HL-60 (cell line): ENCODE data around the gene SLC7A1.

Experiments used
- DNase-seq, 2 experiments: peaks; one replicate each; pipeline ENCODE4 v3.0.0-alpha.2; 2010 to 2020; ENCODE audit warnings: low read depth in 1 of 2, low spot score in 1 of 2
- H3K27ac ChIP-seq: fragments of 250-450 bp; sonication (Bioruptor Pico); replicated peaks from 2 replicates; pipeline ENCODE4 v1.5.1; 2020; ENCODE audit warnings: mild to moderate bottlenecking, moderate library complexity
- H3K27me3 ChIP-seq: fragments of 250-450 bp; sonication (Bioruptor Pico); 2 replicates; pipeline ENCODE4 v1.5.1; 2021; ENCODE audit warnings: mild to moderate bottlenecking, moderate library complexity; ENCODE audit not compliant: insufficient read depth, poor library complexity, severe bottlenecking
- H3K4me3 ChIP-seq: replicated peaks from 2 replicates; pipeline ENCODE4 v1.5.1; 2011; ENCODE audit warnings: mild to moderate bottlenecking, control low read depth, low read length; ENCODE audit not compliant: insufficient read depth
- GABPA ChIP-seq: IDR thresholded peaks from 2 replicates; pipeline ENCODE4 v1.6.1; 2012; ENCODE audit warnings: low read depth
- POLR2AphosphoS5 ChIP-seq: IDR thresholded peaks from 2 replicates; pipeline ENCODE4 v1.6.1; 2012; ENCODE audit warnings: low read depth
- SPI1 ChIP-seq: IDR thresholded peaks from 2 replicates; pipeline ENCODE4 v1.6.1; 2012; ENCODE audit warnings: low read depth, mild to moderate bottlenecking, borderline replicate concordance
- TF ChIP-seq, protein P1 (sequence below): IDR thresholded peaks from one replicate; pipeline ENCODE4 v1.5.1; 2011; ENCODE audit warnings: low read length, control low read depth, inconsistent platforms; ENCODE audit not compliant: insufficient read depth
- TF ChIP-seq, protein P2 (sequence below): IDR thresholded peaks from 2 replicates; pipeline ENCODE4 v1.6.1; 2012; ENCODE audit warnings: low read depth; ENCODE audit not compliant: insufficient replicate concordance

The SLC7A1 gene

DNA sequence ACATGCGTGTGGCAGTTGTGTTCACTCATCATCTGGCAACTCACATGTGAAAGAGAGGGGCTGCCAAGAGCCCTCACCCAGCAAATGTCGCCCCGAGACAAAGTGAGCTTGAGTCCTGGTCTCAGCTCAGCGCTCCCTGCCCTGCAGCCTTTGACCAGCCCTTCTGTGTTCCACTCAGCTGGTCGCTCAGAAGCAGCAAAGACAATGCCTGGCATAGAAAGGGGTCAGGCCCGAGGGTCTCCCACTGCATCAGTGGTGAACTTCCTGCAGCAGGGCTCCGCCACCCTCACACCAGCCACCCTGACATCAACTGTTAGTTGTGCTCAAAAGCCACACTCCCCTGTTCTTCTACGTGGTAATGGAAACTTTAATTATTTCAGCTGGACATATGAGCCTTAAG is 68.0 kb downstream of the SLC7A1 start:
- TF ChIP-seq GABPA (no peak), POLR2AphosphoS5 (no peak), SPI1 (no peak)
- TF ChIP-seq, protein P1, sequence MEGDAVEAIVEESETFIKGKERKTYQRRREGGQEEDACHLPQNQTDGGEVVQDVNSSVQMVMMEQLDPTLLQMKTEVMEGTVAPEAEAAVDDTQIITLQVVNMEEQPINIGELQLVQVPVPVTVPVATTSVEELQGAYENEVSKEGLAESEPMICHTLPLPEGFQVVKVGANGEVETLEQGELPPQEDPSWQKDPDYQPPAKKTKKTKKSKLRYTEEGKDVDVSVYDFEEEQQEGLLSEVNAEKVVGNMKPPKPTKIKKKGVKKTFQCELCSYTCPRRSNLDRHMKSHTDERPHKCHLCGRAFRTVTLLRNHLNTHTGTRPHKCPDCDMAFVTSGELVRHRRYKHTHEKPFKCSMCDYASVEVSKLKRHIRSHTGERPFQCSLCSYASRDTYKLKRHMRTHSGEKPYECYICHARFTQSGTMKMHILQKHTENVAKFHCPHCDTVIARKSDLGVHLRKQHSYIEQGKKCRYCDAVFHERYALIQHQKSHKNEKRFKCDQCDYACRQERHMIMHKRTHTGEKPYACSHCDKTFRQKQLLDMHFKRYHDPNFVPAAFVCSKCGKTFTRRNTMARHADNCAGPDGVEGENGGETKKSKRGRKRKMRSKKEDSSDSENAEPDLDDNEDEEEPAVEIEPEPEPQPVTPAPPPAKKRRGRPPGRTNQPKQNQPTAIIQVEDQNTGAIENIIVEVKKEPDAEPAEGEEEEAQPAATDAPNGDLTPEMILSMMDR = no peak
- TF ChIP-seq, protein P2, sequence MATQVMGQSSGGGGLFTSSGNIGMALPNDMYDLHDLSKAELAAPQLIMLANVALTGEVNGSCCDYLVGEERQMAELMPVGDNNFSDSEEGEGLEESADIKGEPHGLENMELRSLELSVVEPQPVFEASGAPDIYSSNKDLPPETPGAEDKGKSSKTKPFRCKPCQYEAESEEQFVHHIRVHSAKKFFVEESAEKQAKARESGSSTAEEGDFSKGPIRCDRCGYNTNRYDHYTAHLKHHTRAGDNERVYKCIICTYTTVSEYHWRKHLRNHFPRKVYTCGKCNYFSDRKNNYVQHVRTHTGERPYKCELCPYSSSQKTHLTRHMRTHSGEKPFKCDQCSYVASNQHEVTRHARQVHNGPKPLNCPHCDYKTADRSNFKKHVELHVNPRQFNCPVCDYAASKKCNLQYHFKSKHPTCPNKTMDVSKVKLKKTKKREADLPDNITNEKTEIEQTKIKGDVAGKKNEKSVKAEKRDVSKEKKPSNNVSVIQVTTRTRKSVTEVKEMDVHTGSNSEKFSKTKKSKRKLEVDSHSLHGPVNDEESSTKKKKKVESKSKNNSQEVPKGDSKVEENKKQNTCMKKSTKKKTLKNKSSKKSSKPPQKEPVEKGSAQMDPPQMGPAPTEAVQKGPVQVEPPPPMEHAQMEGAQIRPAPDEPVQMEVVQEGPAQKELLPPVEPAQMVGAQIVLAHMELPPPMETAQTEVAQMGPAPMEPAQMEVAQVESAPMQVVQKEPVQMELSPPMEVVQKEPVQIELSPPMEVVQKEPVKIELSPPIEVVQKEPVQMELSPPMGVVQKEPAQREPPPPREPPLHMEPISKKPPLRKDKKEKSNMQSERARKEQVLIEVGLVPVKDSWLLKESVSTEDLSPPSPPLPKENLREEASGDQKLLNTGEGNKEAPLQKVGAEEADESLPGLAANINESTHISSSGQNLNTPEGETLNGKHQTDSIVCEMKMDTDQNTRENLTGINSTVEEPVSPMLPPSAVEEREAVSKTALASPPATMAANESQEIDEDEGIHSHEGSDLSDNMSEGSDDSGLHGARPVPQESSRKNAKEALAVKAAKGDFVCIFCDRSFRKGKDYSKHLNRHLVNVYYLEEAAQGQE = no peak
- Histone ChIP-seq H3K27me3 (no peaks in the 10 kb centered on the region), H3K4me3 (no peak overlapping the region), H3K27ac (no peak overlapping the region)
- DNase-seq = no peak

DNA sequence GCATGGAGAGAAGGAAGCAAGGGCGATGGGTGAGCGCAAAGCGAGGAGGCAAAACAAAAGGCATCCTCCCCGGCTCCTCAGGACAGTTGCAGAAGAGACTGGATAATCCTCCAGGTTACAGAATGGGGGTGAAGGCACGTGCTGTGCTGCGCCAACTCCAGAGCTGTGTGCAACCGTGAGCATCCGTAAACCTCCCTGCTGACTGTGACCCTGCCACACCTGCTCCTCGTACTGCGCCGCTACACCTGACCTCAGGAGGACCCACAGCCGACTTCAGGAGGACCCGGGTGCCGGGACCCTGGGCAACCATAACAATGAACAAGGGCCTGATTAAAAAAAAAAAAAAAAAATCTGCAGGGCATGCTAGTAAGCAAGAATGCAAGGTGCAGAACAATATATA is 68.7 kb downstream of the SLC7A1 start:
- TF ChIP-seq SPI1 = no peak
- TF ChIP-seq POLR2AphosphoS5 = no peak
- TF ChIP-seq, protein P2 = no peak
- TF ChIP-seq GABPA = no peak
- TF ChIP-seq, protein P1 = no peak
- no peak overlapping the region for H3K27ac ChIP-seq
- H3K27me3 ChIP-seq = no peaks in the 10 kb centered on the region
- DNase-seq = no peak
- H3K4me3 ChIP-seq = no peak overlapping the region

DNA sequence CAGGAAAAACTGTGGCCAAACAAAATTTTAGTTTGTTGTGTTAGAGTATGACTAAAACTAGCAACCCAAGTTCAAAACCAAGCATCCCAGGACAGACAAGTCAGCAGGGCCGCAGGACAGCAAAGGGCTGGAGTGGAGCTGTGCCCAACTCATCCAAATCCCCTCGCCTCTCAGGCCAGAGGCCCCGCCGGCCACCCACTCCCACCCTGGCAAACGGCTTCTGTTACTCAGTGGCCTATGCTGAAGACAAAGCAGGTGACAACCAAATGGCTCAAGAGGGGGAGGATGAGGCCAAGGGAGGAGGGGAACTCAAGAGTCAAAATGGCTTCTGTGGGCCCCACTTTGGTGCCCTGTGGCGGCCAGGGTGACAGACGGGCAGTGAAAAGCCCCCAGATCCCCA is 69.7 kb downstream of the SLC7A1 start:
- TF ChIP-seq, protein P1 = no peak
- no peak for TF ChIP-seq GABPA
- TF ChIP-seq, protein P2 = no peak
- no peak for TF ChIP-seq SPI1
- TF ChIP-seq POLR2AphosphoS5 = no peak
- Histone ChIP-seq H3K27me3 (no peaks in the 10 kb centered on the region), H3K4me3 (no peak overlapping the region), H3K27ac (no peak overlapping the region)
- no peak for DNase-seq
